Stimulated activated CD8-positive, alpha-beta memory T cell treated with anti-CD3 and anti-CD28 coated beads, Interleukin-4, amount 100 ng/mL, for 1 hour (primary cell): ENCODE measurements around the gene WIPI1.

Experiments used
- DNase-seq, 2 donors: peaks; one replicate each; pipeline ENCODE4 v3.0.0-alpha.2; 2020; ENCODE audit warnings: low read depth in 2 of 2, low spot score in 1 of 2

Gene WIPI1

DNA sequence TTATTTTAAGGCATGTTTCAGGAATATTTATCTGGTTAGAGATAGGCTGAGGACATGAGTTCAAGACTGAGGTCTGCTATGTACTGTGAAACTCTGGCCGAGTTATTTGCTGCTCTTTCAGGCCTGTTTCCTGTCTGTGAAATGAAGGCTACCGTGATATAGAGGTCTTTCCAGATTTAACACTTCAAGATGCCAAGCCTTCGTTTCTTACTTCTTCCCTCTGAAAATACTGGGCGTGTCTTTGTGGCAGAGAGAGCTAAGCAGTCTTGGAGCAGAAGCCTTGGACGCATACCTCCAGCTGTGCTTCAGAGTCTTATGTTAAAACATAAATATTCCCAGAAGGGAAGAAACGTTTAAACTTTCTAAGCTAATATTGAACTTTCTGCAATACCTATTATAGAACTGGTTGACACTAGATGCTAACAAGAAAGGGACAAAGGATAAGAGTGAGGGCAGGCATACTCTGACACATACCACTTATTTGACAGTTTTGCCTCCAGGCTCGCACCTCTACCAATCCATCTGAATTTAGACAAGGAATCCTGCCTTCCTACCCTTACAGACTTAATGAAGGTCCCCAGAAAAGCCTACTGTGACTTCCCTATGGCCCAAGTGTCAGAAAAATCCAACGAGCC lies 17.5 kb downstream of the WIPI1 start:
- no peak for DNase-seq

DNA sequence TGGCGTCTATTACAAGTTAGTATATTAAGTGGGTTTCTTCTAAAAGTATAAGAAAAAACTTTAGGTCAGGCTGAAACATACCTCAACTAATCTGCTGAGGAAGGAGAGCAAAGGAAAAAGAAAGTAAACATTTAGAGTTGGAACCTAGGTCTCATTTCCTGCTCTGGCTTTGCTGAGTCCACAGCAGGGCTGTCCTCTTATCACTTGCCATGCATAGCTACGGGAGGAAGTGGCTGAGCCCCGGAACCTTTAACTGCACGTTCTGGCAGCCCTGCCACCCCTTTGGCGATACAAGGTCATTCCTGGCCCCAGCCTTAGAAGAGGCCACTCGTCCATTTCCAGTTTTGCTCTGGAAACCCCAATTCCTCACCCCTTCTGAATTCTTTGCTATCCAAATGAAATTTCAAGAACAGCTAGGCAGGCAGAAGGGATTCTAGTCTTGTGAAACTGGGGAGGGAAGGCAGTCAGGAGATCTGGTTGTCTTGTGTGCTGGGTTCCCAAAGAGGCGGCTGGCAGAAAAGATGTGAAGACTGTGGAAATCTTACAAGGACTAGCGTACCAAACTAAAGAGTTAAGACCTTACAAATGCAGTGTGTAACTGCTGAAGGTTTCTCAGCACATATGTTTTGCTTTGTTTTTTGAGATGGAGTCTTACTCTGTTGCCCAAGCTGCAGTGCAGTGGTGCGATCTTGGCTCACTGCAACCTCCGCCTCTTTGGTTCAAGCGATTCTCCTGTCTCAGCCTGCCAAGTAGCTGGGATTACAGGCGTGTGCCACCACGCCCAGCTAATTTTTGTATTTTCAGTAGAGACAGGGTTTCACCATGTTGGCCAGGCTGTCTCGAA lies 19.1 kb downstream of the WIPI1 start:
- no peak for DNase-seq

DNA sequence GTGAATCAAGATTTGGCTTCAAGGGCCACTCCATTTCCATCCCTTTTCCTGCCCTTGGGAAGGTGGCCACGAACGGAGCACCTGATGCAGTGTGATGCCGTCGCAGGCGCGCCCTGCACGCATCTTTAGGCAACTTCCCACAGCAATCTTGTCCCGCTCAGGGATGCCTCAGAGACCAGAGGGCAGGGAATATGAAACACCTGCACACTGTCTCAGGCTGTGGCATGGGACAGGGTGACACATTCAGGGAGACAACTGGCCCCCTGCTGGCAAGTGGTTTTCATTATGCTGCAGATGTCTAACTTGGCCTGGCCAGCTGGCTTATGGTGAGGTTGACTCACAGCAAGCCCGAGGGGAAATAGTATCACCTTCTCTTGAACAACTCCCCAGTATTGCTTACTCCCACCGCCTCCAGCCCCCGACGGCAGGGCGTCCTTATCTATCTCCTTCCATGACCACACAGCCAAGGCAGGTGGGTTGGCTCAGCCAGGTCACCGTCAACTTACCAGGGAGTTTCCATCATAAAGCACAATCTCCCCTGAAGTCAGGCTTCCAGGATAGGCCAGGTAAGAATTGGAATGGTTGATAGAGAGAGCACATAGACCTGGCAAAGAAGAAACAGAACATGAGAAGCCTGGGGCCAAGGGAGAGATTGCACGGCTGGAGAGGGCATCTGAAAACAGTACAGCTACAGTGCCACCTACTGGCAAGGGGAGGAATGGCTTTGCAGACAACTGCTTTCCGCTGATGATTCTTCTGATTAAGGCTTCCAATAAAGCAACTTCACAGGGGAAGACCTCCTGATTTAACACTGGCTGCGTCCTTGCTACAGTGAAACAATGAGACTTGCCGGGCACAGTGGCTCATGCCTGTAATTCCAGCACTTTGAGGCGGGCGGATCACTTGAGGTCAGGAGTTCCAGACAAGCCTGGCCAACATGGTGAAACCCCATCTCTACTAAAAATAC lies 21.1 kb downstream of the WIPI1 start:
- peak; percentile 69 to 72 for DNase-seq

DNA sequence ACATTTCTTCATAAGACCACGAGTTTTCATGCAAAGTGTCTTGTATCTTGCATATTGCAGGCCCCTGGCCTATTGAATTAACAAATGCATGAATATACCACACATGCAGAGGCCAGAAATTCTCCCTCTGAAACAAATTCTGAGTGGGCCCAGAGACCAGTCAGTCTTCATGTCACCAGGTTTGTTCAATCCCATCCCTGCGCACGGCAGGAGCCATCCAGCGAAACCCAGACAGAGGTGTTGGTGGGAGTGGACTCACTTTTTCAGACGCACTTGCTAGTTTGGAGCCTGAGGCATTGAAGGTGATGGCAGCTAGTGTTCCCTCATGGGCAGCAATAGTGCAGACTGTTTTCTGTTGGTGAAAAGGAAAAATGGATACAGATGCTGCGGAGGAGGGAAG lies 21.9 kb downstream of the WIPI1 start:
- DNase-seq: no peak

DNA sequence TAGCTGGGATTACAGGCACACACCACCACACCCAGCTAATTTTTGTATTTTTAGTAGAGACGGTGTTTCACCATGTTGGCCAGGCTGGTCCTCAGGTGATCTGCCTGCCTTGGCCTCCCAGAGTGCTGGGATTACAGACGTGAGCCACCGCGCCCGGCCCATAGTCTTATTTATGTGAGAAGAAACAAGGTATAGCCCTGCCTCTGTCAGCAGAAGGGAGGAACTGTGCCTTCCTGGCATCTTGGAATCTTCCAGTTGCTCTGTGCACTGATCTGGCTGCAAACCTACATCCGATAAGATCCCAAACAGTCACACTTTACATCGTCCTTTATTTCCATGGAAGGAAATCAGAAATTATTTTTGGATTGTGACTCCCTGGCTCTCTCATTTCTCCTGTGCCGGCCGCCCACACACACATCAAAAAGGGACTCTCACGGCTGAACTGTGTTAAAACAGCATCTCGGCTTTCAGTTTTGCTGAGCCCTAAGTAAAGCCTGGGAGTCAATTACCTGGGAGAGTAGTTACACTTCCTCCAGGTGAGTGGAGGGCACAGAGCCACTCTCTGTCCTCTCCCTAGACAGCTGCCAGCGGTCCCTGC lies 23.3 kb downstream of the WIPI1 start:
- no peak for DNase-seq

DNA sequence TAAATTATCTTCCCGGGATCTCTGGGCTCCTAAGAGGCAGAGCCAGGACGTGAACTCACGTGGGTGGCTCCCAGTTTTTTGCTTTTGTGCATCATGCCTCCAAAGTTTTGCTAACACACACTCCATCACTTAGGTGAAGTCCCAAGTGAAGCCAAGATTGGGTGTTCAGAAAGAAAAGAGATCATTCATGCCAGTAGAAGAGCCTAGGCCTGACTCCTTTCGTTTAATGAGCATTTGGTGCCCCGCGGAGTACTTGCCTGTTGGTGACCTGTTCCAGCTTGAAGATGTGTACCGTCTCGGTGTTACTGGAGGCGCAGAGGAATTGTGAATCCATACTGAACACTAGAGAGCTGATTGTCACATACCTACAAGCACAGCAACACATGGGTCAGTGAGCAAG lies 24.1 kb downstream of the WIPI1 start:
- no peak for DNase-seq

DNA sequence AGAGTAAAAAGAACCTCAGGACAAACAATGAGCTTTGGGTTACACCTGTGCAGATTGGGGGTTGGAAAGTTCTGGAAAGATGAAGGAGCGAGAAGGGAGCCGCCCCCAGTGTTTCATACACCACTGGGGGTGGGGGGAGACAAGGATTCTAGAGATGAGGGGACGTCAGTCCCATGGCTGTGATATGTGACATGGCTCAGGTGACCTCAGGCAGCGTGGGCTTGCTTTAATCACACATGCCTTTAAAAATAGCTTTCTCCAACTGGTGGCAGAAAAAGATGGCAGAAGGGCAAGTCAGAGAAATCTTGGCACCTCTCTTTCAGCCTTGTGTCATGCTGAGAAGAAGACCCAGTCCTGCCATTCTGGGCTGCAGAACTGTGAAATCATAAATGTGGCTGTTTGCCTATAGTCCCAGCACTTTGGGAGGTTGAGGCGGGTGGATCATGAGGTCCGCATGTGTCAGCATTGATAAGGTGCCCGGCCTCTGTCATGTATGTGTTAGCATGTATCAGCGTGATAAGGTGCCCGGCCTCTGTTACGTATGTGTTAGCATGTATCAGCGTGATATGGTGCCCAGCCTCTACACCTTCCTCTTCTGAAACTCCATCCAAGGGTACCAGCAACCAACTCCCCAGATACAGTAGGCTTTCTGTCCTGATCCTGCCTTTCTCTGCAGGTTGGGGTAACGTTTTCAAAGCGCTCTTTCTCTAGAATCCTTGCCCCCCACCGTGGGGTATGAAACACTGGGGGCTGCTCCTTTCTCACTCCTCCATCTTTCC lies 25.0 kb downstream of the WIPI1 start:
- no peak for DNase-seq

DNA sequence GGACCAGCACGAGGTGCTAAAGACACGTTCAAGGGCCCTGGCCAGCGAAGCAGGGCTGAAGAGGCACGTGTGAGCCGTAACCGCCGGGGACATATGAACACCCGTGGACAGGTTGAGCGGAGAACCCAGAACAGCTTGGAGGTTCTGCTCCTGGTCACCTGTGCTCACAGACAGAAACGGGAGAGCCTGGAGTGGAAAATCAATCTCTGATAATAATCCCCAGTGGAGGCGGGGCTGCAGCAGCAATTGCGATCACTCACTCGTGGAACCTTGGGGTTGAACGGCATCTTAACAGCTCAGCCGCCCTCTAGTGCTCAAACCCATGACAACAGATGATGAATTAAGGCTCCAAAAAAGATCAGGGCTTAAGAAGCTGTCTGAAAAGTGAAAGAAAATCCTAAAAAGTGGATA lies 25.6 kb downstream of the WIPI1 start:
- no peak for DNase-seq

DNA sequence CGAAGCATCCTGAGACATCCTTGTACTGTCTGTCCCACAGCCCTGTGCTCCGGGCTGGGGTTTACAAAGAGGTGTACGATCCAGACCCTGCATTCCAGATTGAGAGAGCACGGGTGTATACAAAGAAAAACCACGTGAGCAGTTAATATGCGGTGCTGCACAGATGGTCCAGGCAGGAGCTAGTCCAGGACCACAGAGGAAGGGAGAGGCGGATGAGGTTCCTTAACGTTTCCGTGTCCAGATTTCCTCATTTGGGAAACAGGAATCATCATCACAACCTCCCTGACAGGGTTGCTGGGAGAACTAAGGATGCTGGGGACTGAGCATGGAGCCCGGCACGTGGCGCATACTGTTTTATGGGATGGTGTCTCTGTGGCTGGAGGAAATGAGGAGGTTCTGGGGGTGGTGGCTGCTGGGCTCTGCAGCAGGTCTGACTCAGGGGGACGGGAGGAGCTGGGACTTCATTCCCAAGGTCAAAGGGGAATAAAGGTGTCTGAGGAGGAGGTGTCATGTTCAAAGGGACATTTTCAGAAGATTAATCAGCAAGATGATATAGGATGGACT lies 26.2 kb downstream of the WIPI1 start:
- no peak for DNase-seq

DNA sequence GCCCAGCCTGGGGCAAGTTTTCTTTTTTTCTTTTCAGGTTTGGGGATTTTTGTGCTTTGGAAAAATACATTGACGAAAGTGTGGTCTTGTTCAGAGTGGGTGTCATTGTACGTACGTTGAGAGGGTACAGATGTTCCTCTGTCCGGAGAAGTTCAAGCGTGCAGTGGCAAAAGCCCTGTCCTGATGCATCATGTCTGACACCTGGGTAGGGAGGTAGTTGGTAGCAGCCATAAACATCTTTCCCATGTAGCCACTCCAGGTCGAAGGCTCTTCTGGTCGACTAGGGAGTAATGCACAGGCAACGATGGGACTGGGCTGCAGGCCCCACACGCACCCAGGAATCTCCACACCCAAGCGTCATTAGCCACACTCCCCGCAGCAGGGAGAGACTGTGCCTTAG lies 27.4 kb downstream of the WIPI1 start:
- DNase-seq: no peak

DNA sequence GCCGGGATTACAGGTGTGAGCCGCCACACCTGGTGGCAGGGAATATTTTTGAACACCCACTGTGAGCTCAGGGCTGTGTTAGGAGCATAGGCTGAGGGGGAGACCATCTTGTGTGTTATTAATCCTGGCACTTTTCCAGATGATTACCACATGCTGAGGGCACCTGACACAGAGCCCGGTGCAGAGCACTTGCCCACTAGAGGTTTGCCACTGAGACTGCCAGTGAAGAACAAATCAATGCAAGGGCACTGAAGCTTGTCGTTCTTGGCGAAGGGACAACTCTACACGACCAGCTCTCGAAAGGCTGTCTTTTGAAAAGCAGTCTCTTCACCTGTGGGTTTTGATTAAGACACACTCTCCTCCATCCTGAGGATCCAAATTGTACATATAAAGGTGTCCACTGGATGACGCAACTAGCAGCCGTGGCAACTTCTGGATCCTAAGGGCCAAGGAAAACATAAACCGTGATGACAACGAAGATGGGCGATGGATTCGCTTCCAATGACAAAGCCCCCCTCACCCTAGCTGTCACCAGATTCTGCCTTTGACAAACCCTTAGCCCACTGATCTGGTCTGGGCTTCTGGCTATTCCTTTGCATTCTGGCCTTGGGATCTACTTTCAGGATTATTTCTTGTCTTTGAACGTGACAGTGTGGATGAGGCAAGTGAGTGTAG lies 28.7 kb downstream of the WIPI1 start:
- no peak for DNase-seq

DNA sequence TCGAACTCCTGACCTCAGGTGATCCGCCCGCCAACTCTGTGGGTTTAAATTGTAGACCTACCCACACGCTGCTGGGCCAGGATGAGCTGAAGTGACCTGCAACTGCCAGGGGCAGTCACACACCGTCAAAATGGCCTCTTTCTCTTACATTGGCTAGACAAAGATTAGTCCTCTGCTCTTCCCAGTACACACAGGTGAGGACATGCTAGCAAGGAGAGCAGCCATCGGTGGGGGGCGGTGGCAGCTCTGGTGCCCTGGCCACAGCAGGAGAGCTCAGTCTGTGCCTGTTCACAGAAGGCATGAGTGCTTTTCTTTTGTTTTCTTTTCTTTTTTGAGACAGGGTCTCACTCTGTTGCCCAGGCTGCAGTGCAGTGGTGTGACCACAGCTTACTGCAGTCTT lies 29.7 kb downstream of the WIPI1 start:
- no peak for DNase-seq

DNA sequence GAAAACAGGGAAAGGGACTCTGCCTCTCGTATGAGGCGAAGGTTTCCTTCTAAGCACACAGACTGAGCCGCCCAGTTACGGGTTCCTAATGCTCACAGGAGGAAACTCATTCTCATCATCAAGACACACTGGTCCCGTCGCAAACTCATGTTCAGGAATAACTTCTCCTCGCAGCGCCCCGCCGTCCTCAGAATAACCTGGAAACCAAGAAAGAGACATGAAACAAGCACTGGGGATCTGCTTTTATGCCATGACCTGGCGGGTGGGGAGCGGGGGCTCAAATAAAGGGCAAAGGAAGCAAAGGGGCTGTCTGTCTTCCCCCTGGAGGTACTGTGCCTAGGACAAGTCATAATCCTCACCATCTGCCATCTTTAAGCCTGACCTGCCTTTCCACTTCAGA lies 31.3 kb downstream of the WIPI1 start:
- DNase-seq: no peak

DNA sequence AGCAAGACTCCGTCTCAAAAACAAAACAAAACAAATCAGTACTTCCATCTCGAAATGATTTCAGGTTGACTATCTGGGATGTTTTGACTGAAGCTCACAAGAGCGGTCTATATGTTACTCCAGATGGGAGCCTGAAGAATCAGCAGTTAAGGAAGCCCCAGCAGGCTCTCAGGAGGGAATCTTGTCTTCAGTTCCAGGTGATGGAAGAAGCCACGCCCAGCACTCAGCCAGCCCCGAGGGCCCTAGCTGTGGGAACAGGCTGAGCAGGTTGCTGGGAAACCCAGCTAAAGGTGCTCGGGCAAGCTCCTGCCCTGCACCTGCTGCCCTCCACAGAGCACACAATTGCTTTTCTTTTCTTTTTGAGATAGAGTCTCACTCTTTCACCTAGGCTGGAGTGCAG lies 32.4 kb downstream of the WIPI1 start:
- no peak for DNase-seq

DNA sequence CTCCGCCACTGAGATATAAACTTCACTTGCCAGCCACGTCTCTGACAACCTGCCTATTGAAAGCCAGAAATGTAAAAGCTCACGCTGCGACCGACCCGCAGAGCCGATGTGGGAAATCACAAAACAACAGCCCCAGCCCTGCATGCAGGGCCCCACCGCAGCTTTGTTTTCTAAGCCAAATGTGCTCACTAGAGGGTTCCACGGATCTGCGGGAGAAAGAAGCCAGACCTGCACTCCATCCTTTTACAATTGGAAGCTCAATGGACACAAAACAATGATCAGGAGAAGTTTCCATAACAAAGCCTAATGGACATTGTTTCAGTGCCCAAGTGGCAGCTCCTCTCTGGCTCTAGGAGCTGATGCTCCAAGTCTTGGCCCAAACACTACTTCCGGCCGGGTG lies 33.1 kb downstream of the WIPI1 start:
- no peak for DNase-seq

DNA sequence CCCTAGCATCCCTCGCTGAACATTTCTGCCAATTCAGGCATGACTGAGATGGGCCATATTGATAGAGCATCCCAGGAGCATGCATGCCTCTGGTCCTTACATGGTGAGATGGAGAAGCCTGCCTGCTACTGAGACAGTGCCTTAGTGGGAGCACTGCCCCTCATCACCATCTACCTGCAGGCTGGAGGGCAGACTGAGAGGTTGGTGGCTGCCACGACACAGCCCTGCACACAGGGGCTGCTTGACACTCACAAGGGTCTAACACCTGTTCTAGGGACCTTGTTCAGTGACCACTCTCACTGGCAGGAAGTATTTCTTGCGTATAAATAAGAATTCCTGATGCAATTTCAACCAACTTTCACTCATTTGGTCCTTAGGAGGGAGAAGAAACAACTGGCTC lies 34.0 kb downstream of the WIPI1 start:
- DNase-seq: no peak

DNA sequence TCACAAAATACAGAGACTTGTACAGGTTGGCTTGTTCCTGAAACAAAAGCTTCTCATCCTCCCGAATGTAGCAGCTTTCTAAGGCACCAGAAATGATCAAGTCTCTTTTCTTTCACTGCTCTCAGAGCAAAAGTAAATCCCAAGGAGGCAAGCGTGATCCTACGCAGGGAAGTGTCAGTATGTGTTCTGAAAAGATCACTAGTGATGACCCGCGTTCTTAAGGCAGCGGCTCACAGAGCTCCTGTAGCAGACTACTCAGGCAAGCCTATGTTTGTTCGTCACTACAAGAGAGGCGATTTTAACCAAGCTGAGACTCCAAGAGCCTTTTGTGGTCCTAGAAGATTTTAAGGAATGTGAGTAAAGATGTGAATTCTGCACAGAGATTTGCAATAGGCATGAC lies 34.5 kb downstream of the WIPI1 start:
- no peak for DNase-seq

DNA sequence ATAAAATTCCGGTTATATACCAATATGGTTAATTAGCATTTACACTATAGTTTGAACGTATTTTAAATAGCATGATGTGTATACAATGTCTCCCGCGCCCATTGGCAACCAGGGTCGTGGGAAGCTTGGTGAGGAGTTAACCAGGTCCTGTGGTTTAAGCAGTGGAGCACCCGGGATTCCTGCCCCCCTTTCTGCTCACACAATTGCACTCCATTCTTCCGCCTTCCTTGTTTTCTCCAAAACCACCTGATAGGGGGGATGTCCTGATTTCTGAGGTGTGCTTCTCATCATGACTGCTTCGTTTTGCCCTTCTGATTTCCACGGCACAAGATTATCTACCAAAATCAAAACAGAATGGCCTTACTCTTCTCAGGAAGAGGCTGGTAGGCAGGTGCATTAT lies 35.8 kb downstream of the WIPI1 start:
- DNase-seq: no peak

DNA sequence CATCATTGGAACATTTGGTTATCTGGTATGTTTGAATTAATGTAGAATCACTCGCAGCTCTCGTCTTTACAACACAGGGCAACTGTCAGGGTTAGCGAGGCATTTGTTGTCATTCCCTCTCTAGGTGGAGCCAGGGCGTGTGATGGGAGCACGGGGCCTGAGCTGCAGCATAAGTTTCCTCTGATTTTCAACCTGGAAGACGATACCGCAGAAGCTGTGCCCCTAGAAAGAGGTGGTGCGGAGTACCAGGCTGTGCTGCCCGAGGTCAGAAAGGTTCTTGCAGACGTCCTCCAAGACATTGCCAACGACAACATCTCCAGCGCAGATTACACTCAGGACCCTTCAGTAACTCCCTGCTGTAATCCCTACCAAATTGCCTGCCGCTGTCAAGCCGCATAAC lies 37.2 kb downstream of the WIPI1 start:
- DNase-seq: no peak

DNA sequence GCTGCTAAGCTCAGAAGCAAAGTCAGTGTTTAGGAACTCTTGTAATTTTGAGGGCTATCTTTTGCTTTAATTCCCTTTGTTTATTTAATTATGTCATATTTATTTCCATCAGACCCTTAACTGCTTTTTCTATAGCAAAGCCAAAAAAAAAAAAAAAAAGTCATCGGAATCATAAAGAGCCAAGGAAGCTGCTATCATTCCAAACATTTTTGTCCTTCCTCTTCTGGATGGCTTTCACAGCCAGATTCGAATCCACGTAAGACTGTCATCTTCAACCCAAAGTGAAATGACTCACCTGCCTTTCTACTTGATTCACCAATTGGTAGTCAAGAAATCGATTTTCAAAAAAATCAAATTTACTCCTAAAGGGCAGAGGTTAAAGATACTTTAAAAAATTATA lies 38.4 kb downstream of the WIPI1 start:
- DNase-seq: no peak
